Sigmoid colon (tissue), 4 donors: ENCODE results near the gene IL17C.

Experiments
- CTCF ChIP-seq, 4 experiments: fragments of 450-650 bp in 3 of 4; fragments of 200-600 bp in 1 of 4; IDR thresholded peaks; one replicate each; pipeline ENCODE4 v1.5.1; 2016 to 2019; ENCODE audit warnings: antibody characterized with exemption in 4 of 4, mild to moderate bottlenecking in 3 of 4, moderate library complexity in 2 of 4
- EP300 ChIP-seq, 4 donors: sonication (generic); formaldehyde crosslinking; IDR thresholded peaks; one replicate each; pipeline ENCODE4 v1.6.1; 2017; ENCODE audit warnings: antibody characterized with exemption in 4 of 4
- POLR2A ChIP-seq, 2 donors: fragments of 450-650 bp; IDR thresholded peaks; one replicate each; pipeline ENCODE4 v1.6.1; 2016; ENCODE audit warnings: antibody characterized with exemption in 2 of 2, mild to moderate bottlenecking in 2 of 2, moderate library complexity in 2 of 2
- POLR2AphosphoS5 ChIP-seq, 4 donors: sonication (generic); formaldehyde crosslinking; IDR thresholded peaks; one replicate each; pipeline ENCODE4 v1.6.1; 2017; ENCODE audit warnings: antibody characterized with exemption in 4 of 4

- TF ChIP-seq CTCF (IDR thresholded peaks at IDR 0.05) (no peak), POLR2AphosphoS5 (IDR thresholded peaks at IDR 0.05) (no peak), POLR2A (IDR thresholded peaks at IDR 0.05) (no peak), EP300 (IDR thresholded peaks at IDR 0.05) (no peak)
These were observed 5.8 kb upstream of the IL17C start for GRCh38 chr16:88632587-88632930.
